NCI-H2227 (cell line): Measurements from ENCODE around the gene PDZD7.
"Not testable (repeated sequence)": the region's sequence is repeated elsewhere in the genome, so short reads cannot be mapped to it uniquely, and the experiment has no call there.

Experiments used
- DNase-seq: peaks from one replicate; lab custom pipeline; 2025; ENCODE audit not compliant: unreplicated experiment; lab: John Stamatoyannopoulos, UW

The PDZD7 gene

DNA sequence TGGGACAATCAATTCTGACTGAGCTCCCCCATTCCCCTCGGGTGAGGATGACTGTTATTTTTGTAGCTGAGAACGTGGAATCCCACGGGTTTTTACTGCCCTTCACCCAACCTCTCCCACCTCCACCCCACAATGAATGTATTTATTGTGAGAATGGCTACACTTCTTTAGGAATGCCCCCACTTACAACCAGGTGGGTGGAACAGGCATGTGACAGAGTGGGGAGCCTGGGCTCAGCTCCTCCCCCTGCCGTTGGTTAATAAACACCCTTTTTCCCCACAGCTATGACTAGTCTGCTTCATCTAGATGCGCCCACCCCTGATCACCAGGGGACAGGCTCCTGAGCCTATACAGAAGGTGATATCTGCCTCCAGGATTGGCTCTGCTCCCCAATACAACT is 45.6 kb downstream of the PDZD7 start:
- DNase-seq = no peak

DNA sequence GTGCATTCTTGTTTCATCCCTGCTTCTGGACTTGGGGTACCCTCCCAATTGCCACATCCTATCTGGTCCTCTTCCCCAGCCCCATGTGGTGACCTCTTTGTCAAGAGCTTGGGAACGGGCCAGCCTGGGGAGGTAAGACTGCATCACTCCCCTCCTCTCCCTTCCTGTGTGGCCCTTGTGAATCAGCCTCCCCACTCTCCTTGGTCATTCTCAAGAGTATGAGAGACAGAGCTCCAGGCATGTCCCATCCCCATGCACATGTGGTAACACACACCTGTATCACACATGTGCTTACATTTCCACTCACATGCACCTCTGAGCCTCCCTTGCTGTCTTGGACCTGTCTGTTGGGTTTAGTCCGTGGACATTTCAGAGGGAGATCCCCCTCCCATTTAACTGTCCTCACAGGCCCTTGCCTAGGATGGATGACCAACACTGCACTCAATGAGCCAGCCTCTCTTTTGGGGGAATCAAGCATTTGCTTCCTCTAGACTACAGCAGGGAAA is 46.2 kb downstream of the PDZD7 start:
- no peak for DNase-seq

DNA sequence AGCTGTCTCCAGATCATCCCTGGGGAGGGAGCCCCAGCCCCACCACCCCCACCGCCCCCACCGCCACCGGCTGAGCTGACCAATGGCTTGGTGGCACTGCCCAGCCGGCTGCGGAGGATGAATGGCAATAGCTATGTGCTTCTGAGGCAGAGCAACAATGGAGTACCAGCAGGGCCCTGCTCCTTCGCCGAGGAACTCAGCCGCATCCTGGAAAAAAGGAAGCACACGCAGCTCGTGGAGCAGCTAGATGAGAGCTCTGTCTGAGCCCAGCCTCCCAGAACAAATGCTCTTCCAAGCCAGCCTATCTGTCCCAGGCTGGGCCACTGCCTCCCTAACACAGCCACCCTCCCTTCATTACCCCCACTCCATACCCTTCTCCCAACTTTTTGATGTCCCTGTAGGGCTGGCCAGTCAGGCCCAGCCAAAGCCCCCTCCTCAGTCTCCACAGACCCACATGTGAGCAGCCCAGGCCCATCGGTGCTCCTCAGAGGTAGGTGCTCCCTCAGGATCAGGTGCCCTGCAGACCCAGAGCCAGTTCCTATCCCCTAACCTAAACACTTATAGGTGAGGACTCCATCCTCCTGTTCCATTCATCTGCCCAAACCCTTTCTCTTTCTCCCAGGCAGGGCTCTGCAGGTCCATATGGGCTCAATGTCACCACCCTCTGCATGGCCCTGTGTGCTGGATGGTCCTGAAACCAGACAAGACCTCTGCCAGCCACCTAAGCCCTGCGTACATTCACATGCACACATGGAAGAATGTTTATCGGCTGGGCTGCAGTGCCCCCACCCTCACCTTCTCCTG is 46.9 kb downstream of the PDZD7 start:
- DNase-seq = no peak

DNA sequence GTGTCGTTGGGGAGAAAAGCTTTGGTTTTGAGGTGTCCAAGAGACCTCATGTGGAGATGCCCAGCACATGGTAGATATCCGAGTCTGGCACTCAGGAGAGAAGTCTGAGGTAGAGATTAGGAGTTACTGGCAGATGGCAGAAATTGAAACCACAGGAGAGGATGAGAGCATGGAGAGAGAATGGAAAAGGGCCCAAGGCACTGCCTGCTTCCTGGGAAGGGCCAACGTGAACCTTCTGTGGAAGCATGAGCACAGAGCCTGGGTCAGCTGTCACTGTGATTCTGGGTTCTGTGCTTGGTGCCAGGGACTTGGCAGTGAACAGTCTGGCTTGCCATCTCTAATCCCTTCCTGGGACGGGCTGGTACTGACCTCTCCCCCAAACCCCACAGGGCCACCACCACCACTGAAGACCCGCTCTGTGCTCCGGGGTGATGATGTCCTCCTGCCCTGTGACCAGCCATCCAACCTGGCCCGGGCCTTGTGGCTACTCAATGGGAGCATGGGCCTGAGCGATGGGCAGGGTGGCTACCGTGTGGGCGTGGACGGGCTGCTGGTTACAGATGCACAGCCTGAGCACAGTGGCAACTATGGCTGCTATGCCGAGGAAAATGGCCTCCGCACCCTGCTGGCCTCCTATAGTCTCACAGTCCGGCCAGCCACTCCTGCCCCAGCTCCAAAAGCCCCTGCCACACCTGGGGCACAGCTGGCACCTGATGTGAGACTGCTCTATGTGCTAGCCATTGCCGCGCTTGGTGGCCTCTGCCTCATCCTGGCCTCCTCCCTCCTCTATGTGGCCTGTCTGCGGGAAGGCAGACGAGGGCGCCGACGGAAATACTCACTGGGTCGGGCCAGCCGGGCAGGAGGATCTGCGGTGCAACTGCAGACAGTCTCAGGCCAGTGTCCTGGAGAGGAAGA is 47.8 kb downstream of the PDZD7 start:
- no peak for DNase-seq

DNA sequence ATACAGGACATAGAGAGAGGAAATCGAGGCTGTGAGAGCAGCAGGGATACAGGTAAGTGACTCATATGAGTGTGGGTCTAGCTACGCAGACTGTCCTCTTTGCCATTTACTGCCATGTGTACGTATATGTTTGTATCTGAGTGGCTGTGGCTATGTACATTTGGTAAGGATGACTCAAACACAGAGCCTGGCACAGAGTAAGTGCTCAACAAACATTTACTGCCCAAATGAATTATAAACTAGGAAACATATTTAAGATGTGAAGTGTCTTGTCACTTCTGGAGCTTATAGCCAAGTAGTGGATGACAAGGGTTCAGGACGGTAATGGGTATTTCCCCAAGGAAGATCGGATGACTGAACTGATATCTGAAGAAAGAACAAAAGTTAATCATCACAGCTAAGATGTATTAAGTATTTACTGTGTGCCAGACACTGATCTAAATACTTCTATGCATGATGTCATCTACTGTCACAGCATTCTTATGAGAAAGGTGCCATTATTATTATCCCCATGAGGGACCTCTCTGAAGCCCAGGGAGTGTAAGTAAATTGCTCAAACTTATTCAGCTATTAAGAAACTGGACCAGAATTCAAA is 49.7 kb downstream of the PDZD7 start:
- DNase-seq = no peak

DNA sequence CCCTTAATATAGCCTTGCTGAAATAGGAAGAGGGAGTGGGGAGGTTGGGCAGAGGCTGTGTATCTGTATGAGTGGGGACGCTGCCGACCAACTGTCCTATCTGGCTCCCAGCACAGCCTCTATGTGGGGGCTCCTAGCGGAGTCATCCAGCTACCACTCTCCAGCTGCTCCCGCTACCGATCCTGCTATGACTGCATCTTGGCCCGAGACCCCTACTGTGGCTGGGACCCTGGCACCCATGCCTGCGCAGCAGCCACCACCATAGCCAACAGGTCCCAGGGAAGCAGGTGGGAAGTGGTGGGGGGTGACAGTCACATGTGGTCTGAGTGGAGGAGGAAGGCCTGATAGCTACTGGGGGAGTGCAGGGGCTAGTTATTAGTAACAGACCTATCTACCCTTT is 50.2 kb downstream of the PDZD7 start:
- DNase-seq = no peak

DNA sequence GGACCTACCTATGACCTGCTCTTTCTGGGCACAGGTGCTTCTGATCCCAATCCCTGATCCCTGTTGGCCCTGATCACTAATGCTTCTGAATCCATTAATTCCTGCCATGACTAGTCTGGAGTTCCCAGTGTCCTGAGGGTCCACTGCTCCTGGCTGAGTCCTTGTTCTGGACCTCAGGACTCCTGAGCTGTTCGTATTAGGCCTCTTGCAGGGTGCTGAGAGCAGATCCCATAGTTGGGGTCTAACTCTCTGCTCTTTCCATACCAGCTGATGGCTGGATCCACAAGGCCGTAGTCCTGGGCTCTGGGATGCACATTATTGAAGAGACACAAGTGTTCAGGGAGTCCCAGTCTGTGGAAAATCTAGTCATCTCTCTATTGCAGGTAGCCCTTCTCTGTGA is 50.6 kb downstream of the PDZD7 start:
- no peak for DNase-seq

DNA sequence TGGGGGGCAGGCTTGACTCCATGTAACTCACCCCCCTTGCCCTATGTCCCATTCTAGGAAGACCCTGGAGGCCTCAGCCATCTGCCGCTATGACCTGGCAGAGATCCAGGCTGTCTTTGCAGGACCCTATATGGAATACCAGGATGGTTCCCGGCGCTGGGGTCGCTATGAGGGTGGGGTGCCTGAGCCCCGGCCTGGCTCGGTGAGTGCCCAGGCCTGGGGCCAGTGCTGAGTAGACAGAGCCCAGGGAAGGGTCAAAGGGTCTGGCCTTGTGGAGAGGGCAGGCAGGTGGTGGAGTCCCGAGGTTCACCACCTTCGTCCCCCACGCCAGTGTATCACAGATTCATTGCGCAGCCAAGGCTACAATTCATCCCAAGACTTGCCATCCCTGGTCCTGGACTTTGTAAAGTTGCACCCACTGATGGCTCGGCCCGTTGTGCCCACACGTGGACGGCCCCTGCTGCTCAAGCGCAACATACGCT is 51.1 kb downstream of the PDZD7 start:
- no peak for DNase-seq

DNA sequence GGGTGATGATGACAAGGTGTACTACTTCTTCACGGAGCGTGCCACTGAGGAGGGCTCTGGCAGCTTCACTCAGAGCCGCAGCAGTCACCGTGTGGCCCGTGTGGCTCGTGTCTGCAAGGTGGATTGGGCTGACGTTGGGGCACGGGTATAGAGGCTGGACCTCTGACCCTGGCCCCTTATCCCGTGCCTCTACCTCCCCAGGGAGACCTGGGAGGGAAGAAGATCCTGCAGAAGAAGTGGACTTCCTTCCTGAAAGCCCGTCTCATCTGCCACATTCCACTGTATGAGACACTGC is 52.1 kb downstream of the PDZD7 start:
- DNase-seq = no peak

DNA sequence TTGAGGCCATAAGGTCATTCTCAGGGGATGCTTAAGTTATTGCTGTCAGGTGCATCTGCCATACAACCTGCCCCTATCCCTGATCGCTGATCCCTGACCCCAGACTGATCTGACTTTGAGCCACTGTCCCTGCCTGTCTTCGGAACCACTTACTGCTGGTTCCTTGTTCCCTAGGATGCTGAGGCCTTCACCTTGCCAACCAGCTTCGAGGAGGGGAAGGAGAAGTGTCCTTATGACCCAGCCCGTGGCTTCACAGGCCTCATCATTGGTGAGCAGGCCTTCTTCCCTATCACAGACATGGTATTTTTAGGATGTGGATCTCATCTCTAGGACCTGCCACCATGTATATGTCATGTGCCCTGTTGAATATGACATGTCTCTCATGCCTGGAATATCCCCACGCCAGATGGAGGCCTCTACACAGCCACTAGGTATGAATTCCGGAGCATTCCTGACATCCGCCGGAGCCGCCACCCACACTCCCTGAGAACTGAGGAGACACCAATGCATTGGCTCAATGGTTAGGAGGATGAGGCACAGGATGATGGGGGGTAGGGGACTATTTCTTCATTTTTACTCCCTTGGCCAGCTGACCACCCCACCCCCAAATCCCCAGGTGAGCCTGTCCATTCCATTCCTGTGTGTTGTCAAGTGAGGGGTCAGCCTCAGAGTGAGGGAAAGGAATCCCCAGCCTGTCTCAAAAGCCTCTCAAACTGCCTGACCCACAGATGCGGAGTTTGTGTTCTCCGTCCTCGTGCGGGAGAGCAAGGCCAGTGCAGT is 52.6 kb downstream of the PDZD7 start:
- no peak for DNase-seq

DNA sequence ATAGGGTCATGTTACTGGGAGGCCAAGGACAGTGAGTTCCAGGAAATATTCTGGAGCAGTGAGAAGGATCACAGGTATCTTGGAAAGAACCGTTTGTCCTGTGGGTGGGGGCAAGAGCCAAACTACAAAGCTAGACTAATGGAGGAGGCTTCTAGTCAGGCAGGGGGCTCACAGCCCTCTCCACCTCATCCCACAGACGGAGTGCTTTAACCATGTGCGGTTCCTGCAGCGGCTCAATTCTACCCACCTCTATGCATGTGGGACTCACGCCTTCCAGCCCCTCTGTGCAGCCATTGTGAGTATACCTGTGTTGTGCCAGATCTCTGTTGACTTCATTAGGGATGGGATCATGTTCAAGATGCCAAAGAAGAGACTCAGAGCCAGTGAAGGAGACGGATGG is 53.5 kb downstream of the PDZD7 start:
- DNase-seq = no peak

DNA sequence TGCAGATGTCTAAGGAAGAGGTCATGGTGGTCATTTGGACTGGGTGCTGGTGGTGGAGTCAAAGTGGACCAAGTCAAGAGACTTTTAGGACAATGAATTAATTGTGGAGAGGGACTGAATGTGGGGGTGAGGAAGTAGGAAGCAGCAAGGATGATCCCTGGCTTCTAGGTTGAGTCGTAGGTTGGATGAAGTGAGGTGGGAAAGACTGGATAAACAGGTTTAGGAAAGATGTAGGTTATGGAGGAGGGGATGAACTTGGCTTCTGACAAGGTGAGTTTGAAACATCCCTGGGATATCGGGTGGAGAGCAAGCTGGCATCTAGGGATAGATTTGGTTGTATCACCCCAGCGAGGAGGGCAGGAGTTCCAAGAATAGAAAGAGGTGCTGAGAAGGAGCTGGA is 54.0 kb downstream of the PDZD7 start:
- DNase-seq = no peak

DNA sequence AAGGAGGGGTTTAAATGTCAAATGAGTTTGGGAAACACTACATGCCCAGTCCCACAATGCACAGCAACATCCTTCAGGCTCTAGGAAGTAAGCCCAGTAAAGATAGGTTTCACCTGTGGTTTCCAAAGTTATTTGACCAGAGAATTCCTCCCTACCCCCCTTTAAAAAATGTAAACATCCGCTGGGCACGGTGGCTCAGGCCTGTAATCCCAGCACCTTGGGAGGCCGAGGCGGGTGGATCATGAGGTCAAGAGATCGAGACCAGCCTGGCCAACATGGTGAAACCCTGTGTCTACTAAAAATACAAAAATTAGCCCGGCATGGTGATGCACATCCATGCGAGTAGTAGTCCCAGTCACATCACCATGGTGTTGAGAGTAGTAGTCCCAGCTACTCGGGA is 55.5 kb downstream of the PDZD7 start:
- not testable (repeated sequence) for DNase-seq

DNA sequence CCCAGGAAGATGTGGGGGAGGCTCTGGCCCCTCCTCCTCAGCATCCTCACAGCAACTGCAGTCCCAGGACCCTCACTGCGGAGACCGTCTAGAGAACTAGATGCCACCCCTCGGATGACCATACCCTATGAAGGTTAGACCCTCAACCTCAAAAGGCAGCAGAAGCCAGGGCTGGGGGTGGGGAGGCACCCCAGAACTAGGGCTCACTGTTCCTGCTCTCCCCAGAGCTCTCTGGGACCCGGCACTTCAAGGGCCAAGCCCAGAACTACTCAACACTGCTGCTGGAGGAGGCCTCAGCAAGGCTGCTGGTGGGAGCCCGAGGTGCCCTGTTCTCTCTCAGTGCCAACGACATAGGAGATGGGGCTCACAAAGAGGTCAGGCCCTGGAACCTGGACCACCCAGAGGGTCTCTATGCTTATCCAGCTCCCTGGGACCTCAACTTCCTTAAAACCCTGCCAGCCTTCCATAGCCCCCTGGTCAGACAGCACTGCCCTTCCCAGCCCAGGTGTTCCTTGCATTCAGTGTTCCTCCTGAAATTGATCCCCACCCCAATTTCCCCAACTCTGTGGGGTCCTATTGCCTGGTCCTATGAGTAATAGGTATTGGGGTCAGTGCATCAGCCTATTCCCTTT is 57.9 kb downstream of the PDZD7 start:
- DNase-seq = no peak

DNA sequence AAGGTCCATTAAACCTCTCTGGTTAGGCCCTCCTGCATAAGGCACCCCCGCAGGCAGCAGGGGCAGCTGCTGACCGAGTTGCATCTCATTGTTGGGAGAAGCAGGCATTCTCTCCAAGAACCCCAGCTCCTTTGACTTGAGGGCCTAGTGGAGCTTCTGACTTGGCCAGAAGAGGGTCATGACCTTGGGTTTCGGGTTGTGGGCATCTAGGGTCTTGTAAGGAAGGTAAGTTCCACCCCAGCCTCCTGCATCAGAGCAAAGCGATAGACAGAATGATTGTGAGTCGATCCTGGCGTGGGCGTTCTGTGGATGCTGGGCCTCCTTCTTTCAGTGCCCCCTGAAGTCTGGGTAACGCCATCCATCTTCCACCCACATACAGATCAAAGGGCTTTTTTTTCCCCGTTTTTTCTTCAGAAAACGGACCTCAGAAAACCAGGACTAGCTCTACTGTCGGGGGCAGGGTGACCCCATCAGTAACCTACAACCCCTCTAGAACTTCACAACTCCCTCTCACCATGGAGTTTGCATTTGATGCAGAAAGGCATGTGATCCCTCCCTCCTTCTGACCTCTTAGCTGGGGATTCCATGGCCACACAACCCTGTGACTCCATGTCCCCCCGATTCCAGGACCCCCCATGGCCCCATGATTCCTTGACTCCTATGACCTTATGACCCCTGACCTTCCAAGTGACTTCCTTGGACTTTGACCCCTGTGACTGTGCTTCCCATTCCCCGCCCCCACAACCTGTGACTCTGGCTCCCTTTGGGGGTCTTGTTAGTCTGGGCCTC is 58.6 kb downstream of the PDZD7 start:
- DNase-seq = no peak

DNA sequence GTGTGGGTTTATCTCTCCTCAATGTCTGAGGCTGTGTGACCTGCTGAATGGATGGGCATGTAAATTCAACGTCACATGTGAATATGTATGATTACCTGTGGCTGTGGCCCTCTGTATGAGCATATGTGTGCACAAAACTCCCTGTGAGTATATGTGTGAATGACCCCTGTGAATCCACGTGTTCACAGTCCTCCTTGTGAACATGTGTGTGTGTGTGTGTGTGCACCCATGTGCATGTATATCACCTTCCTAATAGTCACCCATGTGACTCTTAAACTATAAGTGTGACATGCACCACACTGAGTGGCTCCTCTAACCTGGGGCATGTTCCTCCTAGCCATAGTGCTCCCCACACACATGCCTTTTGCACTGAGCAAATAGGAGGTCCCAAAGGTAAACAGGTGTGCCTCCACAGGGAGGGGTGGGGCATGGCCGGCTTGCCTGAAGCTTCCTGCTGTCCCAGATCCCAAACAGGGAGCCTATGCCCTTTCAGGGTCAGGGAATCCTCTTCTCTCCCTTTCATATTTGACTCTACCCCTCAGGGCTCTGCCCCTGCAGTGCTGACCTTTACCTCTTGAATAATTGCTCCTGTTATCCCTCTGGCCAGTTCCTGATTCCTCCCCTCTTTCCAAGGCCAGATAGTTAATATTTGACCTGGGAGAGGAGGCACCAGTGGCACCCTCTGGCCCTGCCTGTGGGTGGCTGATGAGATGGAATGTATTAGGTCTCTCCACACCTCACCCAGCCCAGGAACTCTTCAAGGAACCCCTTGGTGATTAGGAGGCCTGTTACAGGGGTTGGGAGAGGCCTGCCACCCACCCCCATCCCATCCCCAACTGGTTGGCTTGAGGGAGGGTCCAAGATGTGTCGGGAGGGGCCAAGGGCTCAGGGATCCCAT is 59.8 kb downstream of the PDZD7 start:
- DNase-seq = no peak

DNA sequence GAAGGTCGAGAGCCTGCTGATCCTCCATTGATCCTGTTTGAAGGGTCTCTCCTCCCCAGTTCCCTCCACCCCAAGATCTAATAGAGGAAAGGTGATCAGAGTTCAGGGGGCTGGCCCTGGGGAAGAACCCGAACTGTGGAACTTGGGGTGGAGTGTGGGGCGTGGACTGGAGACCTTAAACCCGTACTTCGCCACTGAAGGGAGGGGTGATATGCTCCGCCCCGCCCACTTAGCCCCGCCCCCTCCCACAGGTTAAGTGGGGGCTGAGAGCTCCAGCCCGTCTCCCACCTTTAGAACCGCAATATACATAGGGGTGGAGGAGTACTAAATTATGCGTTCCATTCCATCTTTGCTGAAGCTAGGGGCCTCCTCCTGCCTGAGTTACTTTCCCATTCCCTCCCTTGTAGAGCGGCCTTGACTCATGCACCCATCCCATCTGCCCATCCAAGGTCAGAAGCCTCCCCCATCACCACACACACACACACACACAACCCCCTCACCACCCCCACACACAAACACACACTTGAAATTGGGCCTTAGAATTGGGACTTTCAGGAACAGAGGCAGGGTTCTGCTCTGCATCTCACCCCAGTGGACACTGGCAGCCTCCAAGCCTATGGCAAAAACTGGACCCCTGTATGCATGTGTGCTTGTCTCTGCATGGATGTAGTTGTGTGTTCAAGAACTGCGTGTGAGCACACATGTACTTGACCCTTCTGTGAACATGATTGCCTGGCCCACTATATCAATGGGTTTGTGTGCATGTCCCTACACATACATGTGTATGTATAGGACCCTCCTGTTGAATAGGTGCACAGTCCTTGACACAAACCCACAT is 60.6 kb downstream of the PDZD7 start:
- DNase-seq = no peak
